ENCODE data around the gene CD7.
A peak's percentile ranks its signal among the peaks of the same experiment; 100 is the strongest.

CD7 gene

DNA sequence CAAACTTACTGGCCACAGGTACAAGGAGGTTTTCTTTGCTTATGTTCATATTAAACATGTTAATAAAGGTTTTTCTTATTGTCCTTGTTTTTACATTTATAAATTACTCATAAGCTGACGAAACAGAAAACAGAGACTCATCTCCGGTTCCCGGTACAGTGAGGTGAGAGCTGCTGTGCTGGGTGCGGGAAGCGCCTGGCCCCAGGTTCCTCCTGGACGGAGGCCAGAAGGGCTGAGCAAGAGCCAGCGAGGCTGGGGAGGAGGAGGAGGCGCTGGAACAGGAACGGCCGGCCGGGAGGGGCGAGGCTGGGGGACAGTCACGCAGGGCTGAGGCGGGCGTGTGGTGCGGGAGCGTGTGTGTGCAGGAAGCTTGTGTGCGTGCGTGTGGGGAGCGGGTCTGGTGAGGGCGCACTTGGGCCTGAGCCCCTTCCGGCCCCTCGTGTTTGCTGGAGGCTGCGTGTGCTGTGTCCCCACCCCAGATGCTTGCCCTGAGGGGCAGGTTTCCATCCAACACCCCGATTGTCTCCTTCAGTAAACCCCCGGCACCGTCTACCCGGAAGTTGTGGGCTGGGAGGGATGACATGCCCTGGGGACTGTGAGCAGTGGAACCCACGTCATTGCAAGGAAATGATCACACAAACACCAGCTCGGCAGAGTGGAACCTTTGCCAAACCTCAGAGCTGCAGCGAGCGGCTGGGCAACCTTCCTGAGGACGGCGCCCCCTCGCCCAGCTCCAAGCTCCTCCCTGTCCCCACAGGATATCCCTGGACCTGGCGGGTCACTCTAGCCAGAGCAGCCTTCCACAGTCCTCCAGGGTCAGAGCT is 19.5 kb downstream of the CD7 start:
- DNase-seq = peak; percentile 87

DNA sequence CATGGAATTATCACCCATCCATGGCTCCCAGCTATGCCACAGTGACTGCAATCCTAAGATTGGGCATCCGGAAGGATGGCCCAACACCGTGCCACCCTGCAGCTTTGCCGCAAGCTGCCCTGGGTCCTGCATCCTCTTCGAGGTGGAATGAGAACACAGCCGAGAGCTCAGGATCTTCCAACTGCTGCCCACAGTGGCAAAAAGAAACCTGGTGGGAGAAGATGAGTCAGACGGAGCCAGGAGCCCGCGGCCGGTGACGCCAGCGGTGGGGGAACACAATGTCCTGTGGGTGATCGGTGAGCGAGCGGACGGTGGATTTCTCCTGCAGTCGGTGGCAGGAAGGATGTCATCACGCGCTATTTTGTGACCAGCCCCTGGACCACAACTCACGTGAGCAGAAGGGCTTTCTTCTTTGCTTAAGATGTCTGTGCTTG is 20.1 kb downstream of the CD7 start:
- DNase-seq = peak; percentile 28

DNA sequence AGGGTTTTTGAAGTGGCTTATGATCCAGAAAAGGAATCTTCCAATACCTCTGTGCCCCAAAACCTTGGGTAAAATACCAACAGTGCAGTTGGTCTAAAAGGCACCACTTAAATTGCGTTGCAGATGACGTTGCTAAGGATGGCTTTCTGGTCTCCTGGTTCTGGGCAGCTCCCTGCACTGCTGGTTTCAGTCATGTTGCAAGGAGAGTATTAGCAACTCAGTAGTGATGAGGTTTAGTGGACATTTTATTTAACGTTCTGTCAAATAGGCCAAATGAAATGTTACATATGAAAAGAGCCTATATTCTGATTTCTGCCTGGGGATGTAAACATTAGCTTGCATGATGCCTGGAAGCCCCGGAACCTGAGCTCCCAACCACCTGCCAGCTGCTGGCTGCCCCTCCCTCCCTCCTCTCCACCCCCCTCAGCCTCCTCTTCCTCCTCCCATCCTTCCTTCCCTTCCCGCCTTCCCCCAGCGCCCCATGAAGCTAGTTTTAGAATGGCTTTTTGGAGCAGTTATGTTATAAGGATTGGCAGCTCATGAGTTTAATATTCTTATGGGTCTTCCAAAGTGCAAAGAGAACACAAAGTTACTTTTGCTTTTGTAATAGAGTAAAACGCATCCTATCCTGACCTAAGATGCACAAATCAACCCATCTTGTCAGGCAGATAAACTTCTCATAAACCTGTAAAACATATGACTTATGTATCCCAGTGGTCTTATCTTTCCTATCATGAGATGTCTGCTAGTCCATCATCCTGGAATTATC is 20.7 kb downstream of the CD7 start:
- DNase-seq = no peak

DNA sequence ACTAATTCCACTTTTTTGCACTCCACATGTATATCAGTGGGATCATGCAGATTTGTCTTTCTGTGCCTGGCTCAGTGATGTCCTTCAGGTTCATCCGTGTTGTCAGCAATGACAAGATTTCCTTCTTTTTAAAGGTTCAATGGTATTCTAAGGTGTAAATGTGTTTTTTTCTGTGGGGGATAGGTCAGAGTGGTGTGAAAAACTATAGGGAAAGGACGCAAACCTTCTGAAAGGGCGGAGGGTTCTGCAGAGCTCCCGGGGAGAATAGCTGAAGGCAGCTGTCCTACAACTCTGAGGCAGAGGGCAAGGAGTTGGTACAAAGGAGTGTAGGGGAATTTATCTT is 22.0 kb downstream of the CD7 start:
- no peak for DNase-seq

- no peak for DNase-seq
Observed at GRCh38 chr17:82294064-82294773, 23.2 kb downstream of the CD7 start.

DNA sequence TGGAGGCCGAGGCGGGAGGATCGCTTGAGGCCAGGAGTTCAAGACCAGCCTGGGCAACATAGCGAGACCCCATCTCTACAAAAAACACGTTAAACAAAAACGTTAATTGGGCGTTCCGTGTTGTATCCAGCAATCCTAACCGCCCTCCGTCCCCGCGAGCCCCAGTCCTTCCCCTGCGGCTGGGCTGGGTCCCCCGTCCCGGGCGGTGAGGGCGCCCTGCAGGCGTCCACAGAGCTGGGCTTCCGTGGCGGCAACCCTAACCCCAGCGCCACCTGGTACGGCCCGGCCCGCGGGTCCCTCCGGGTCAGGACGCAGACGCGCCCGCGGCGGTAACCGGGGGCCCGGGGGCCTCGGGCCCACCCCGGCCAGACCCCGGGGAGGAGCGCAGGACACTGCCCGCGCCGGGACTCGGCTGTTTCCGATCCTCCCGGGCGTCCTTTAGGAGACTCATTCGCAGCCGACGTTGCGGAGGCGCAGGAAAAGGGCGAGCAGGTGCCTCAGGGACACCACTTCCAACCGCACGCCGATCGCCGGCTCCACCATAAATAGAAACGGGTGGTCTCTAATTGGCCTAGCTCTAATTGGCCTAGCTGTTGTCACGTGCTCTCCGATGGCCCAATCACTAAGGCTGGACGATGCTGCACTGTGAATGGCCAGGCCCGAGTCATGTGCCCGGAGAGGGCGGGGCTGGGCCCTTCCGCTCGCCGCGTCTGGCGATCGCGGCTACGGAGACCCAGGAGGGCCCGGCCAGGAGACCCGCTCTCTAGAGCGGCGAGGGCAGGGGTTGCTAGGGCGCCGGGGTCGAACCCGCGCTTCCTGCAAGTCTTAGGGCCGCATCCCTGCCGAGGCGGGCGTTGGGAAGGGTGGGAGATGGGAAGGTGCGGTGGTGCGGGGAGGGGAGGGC is 24.9 kb downstream of the CD7 start:
- DNase-seq = peak; percentile 98

DNA sequence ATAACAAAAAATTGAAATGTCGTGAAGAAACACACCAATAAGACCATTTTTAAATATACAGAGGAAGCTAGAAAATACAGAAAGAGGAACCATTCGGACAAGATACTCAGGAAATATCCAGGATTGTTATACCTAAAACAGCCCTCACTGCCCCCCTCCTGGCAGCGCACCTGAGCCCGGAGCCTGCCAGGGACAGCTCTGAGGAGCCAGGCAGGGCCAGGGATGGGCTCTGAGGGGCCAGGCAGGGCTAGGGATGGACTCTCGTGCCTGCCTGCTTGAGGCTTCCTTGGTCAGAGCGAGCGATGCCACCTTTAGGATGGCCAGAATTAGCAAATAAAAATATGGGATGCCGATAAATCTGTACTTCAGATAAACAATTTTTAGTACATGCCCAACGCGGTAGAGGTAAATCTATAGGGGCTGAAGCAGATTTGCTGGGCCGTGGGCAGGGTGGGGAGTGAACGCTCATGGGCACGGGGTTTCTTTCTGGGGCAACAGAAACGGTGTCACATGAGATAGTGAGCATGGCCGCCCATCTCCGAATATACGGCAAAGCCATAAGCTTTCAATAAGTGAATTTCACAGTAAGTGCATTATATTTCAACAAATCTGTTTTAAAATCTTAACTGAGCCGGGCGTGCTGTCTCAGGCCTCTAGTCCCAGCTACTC is 25.7 kb downstream of the CD7 start:
- DNase-seq = no peak

DNA sequence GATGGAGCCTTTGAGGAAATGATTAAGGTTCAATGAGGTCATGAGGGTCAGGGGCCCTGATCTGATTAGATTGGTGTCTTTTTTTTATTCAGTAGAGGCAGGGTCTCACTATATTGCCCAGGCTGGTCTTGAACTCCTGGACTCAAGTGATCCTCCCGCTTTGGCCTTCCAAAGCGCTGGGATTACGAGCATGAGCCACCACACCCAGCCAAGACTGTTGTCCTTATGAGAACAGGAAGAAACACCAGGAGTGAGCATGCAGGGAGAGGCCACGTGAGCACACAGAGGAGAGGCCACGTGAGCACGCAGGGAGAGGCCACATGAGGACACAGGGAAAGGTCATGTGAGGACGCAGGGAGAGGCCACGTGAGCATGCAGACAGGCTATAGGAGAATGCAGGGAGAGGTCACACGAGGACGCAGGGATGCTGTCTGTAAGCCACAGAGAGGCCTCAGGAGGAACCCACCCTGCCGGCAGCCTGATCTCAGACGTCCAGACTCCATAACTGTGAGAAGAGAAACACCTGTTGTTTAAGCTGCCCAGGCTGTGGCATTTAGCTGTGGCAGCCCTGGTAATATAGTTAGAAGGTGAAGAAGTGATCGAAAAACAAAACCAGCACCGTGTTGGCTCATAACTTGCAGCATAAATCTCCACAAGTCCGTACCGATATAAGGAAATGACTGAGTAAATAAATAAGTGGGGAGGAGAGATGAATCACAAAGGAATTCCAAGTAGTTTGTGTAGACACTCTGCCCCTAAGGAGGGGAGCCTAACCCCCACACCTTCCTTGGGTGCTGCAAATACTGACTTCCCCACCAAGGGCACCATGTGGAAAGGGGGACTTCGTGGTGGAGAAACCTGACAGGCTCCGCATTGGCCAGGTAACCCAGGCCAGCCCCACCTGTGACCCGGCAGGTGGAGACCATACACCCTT is 29.3 kb downstream of the CD7 start:
- peak; percentile 28 for DNase-seq

- no peak for DNase-seq
Observed at GRCh38 chr17:82287013-82287867, 30.2 kb downstream of the CD7 start.

DNA sequence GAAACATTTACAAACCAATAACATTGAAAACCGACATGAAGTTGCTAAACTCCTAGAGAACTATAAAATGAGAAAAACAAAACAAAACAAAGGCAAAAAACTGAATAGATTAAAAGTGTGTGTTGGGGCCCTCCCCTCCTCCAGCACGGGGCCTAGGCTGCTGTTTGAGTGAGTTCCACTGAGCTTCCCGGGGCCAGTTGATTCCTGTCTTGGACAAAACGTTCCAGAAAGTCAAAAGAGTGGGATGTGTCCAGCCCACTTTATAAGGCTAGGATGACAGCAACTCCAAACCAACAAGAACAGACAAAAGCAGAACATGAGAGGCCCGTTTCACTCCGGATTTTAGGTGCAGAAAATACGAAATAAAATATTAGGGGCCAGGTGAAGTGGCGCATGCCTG is 32.3 kb downstream of the CD7 start:
- no peak for DNase-seq

- DNase-seq = peak; percentile 54
Observed at GRCh38 chr17:82283208-82283749, 34.1 kb downstream of the CD7 start.

GRCh38 chr17:82282239-82283207 is 34.9 kb downstream of the CD7 start:
- no peak for DNase-seq

- DNase-seq = no peak
Observed at GRCh38 chr17:82281502-82282238, 35.7 kb downstream of the CD7 start.

GRCh38 chr17:82281076-82281475 is 36.3 kb downstream of the CD7 start:
- DNase-seq = no peak

DNA sequence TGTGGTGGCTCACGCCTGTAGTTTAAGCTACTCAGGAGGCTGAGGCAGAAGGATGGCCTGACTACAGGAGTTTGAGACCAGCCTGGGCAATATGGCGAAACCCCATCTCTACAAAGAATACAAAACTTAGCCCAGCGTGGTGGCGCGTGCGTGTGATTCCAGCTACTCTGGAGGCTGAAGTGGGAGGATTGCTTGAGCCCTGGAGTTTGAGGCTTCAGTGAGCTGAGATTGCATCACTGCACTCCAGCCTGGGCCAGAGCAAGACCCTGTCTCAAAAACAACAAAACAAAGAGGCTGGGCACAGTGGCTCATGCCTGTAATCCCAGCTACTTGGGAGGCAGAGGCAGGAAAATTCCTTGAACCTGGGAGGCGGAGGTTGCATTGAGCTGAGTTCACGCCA is 36.9 kb downstream of the CD7 start:
- no peak for DNase-seq

GRCh38 chr17:82278786-82279391 is 38.5 kb downstream of the CD7 start:
- no peak for DNase-seq

GRCh38 chr17:82278308-82278707 is 39.1 kb downstream of the CD7 start:
- no peak for DNase-seq

Measured in fibroblast of skin of abdomen (primary cell).